IMR-90 (cell line): Measurements from ENCODE around the gene ADH1A.

Source experiments
- BHLHE40 ChIP-seq: fragments of 150-350 bp; IDR thresholded peaks from 2 replicates; pipeline ENCODE4 v1.6.1; 2016; ENCODE audit warnings: mild to moderate bottlenecking, low read depth, low read length
- CEBPB ChIP-seq: IDR thresholded peaks from 2 replicates; pipeline ENCODE4 v1.6.1; 2012; ENCODE audit warnings: low read depth, low read length, improper control_type of control experiment
- CHD1 ChIP-seq: IDR thresholded peaks from 2 replicates; pipeline ENCODE4 v1.6.1; 2012; ENCODE audit warnings: low read depth, low read length, improper control_type of control experiment
- CTCF ChIP-seq: conservative IDR thresholded peaks from 2 replicates; pipeline ENCODE4 v1.5.1; 2012; ENCODE audit warnings: mild to moderate bottlenecking, low read depth, low read length, improper control_type of control experiment
- FOS ChIP-seq: fragments of 150-350 bp; IDR thresholded peaks from 2 replicates; pipeline ENCODE4 v1.6.1; 2016; ENCODE audit warnings: low read depth, low read length
- MAFK ChIP-seq: IDR thresholded peaks from 2 replicates; pipeline ENCODE4 v1.6.1; 2012; ENCODE audit warnings: low read depth, low read length, improper control_type of control experiment
- MAZ ChIP-seq: IDR thresholded peaks from 2 replicates; pipeline ENCODE4 v1.6.1; 2012; ENCODE audit warnings: low read depth, mild to moderate bottlenecking, low read length, improper control_type of control experiment, moderate library complexity, borderline replicate concordance
- MXI1 ChIP-seq: IDR thresholded peaks from 2 replicates; pipeline ENCODE4 v1.6.1; 2012; ENCODE audit warnings: low read depth, mild to moderate bottlenecking, low read length, moderate library complexity, borderline replicate concordance
- POLR2A ChIP-seq: IDR thresholded peaks from 2 replicates; pipeline ENCODE4 v1.6.1; 2012; ENCODE audit warnings: mild to moderate bottlenecking, low read depth, low read length
- RAD21 ChIP-seq: IDR thresholded peaks from 2 replicates; pipeline ENCODE4 v1.6.1; 2012; ENCODE audit warnings: low read length, improper control_type of control experiment
- RCOR1 ChIP-seq: IDR thresholded peaks from 2 replicates; pipeline ENCODE4 v1.6.1; 2012; ENCODE audit warnings: mild to moderate bottlenecking, low read length, improper control_type of control experiment; ENCODE audit not compliant: insufficient replicate concordance
- RFX5 ChIP-seq: IDR thresholded peaks from 2 replicates; pipeline ENCODE4 v1.8.0; 2012; ENCODE audit warnings: low read depth, mild to moderate bottlenecking, low read length, moderate library complexity
- SMC3 ChIP-seq: fragments of 150-350 bp; IDR thresholded peaks from 2 replicates; pipeline ENCODE4 v1.6.1; 2016; ENCODE audit warnings: low read depth, mild to moderate bottlenecking, antibody characterized with exemption, low read length, moderate library complexity
- TF ChIP-seq, protein P1 (sequence below): fragments of 150-350 bp; IDR thresholded peaks from 2 replicates; pipeline ENCODE4 v1.6.1; 2017; ENCODE audit warnings: mild to moderate bottlenecking, antibody characterized with exemption, low read length, low read depth

GRCh38 chr4:99252746-99253145 lies 38.0 kb downstream of the ADH1A start:
- TF ChIP-seq CTCF, result no peak
- TF ChIP-seq CEBPB, result no peak
- TF ChIP-seq FOS, result no peak
- TF ChIP-seq POLR2A, result no peak
- TF ChIP-seq RFX5, result no peak
- TF ChIP-seq, protein P1, sequence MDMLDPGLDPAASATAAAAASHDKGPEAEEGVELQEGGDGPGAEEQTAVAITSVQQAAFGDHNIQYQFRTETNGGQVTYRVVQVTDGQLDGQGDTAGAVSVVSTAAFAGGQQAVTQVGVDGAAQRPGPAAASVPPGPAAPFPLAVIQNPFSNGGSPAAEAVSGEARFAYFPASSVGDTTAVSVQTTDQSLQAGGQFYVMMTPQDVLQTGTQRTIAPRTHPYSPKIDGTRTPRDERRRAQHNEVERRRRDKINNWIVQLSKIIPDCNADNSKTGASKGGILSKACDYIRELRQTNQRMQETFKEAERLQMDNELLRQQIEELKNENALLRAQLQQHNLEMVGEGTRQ, result no peak
- no peak for TF ChIP-seq CHD1
- TF ChIP-seq RAD21, result no peak
- no peak for TF ChIP-seq MAZ
- no peak for TF ChIP-seq MAFK
- TF ChIP-seq RCOR1, result no peak
- no peak for TF ChIP-seq SMC3
- TF ChIP-seq BHLHE40, result no peak
- no peak for TF ChIP-seq MXI1
